GM12875 (cell line): ENCODE data around the gene RAB12.

Experiments
- H3K4me3 ChIP-seq: one replicate; pipeline ENCODE4 v1.5.1; 2011; ENCODE audit warnings: low read depth, low read length, control low read depth
- CTCF ChIP-seq: IDR thresholded peaks from 2 replicates; pipeline ENCODE4 v1.5.1; 2011; ENCODE audit warnings: low read depth, mild to moderate bottlenecking, control low read depth, inconsistent platforms, low read length, moderate library complexity, borderline replicate concordance; ENCODE audit not compliant: insufficient read depth

RAB12 gene

GRCh38 chr18:8654503-8655451 lies 45.5 kb downstream of the RAB12 start:
- H3K4me3 ChIP-seq = no peak overlapping the region
- TF ChIP-seq CTCF = no peak

GRCh38 chr18:8656232-8656631 lies 47.0 kb downstream of the RAB12 start:
- no peak for TF ChIP-seq CTCF
- no peak overlapping the region for H3K4me3 ChIP-seq

GRCh38 chr18:8657050-8657820 lies 48.0 kb downstream of the RAB12 start:
- no peak for TF ChIP-seq CTCF
- no peak overlapping the region for H3K4me3 ChIP-seq

GRCh38 chr18:8657873-8658470 lies 48.7 kb downstream of the RAB12 start:
- no peak overlapping the region for H3K4me3 ChIP-seq
- no peak for TF ChIP-seq CTCF

GRCh38 chr18:8658858-8659485 lies 49.7 kb downstream of the RAB12 start:
- no peak for TF ChIP-seq CTCF
- H3K4me3 ChIP-seq = no peak overlapping the region

- TF ChIP-seq CTCF = no peak
- no peak overlapping the region for H3K4me3 ChIP-seq
These were observed 50.5 kb downstream of the RAB12 start for GRCh38 chr18:8659609-8660242.
